Hepatocyte (in vitro differentiated cells): ENCODE measurements around the gene GRM4.

ENCODE experiments used
- EZH2 ChIP-seq: fragments of 200-600 bp; sonication (generic); IDR thresholded peaks from 2 replicates; pipeline ENCODE4 v1.6.1; 2016; ENCODE audit warnings: antibody characterized with exemption, mild to moderate bottlenecking, borderline replicate concordance
- EZH2phosphoT487 ChIP-seq: fragments of 200-600 bp; sonication (generic); IDR thresholded peaks from one replicate; pipeline ENCODE4 v1.6.1; 2018; ENCODE audit warnings: antibody characterized with exemption, mild to moderate bottlenecking, low read depth, moderate library complexity; ENCODE audit not compliant: unreplicated experiment, severe bottlenecking
- TF ChIP-seq, protein P1 (sequence below): fragments of 200-600 bp; sonication (generic); IDR thresholded peaks from 2 replicates; pipeline ENCODE4 v1.5.1; 2016; ENCODE audit warnings: antibody characterized with exemption, mild to moderate bottlenecking; ENCODE audit not compliant: poor library complexity

DNA sequence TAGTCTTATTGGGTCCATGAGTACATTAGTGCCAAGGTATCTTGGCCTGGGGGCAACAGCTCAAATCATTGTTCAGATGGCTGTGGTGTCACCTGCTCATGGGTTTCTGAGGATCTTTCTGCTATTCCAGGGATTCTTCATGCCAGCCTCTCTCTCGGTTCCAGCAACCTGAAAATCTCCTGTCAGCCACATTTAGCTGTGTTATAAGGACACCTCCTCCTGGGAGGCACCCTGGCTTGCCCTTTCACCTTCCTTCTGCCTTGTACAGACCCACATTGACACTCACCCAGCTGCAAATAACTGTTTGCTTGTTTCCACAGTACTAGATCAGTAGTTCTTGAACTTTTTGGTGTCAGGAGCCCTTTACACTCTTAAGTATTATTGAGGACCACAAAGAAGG lies 159.9 kb downstream of the GRM4 start:
- TF ChIP-seq, protein P1, sequence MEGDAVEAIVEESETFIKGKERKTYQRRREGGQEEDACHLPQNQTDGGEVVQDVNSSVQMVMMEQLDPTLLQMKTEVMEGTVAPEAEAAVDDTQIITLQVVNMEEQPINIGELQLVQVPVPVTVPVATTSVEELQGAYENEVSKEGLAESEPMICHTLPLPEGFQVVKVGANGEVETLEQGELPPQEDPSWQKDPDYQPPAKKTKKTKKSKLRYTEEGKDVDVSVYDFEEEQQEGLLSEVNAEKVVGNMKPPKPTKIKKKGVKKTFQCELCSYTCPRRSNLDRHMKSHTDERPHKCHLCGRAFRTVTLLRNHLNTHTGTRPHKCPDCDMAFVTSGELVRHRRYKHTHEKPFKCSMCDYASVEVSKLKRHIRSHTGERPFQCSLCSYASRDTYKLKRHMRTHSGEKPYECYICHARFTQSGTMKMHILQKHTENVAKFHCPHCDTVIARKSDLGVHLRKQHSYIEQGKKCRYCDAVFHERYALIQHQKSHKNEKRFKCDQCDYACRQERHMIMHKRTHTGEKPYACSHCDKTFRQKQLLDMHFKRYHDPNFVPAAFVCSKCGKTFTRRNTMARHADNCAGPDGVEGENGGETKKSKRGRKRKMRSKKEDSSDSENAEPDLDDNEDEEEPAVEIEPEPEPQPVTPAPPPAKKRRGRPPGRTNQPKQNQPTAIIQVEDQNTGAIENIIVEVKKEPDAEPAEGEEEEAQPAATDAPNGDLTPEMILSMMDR = no peak
- TF ChIP-seq EZH2 (no peak), EZH2phosphoT487 (no peak)
